Muscle layer of duodenum (tissue), 2 donors: Measurements from ENCODE around the gene REXO1.

Source experiments
- H3K27ac ChIP-seq: one replicate; pipeline ENCODE4 v1.7.0; 2013; ENCODE audit warnings: mild to moderate bottlenecking, low read length
- H3K27me3 ChIP-seq: one replicate; pipeline ENCODE4 v1.7.0; 2013; ENCODE audit warnings: low read depth, mild to moderate bottlenecking, control low read depth, low read length
- H3K36me3 ChIP-seq, 2 donors: one replicate each; pipeline ENCODE4 v1.7.0; 2013; ENCODE audit warnings: low read length in 2 of 2, control low read depth in 1 of 2, mild to moderate bottlenecking in 1 of 2; ENCODE audit not compliant: insufficient read depth in 2 of 2, control insufficient read depth in 1 of 2
- H3K4me1 ChIP-seq, 2 donors: one replicate each; pipeline ENCODE4 v1.7.0; 2013; ENCODE audit warnings: low read length in 2 of 2, mild to moderate bottlenecking in 2 of 2, control low read depth in 1 of 2, moderate library complexity in 1 of 2; ENCODE audit not compliant: insufficient read depth in 2 of 2, control insufficient read depth in 1 of 2
- H3K4me3 ChIP-seq, 2 donors: one replicate each; pipeline ENCODE4 v1.7.0; 2013; ENCODE audit warnings: low read length in 2 of 2, low read depth in 1 of 2, mild to moderate bottlenecking in 1 of 2
- H3K9me3 ChIP-seq, 2 donors: one replicate each; pipeline ENCODE4 v1.7.0; 2013; ENCODE audit warnings: low read length in 2 of 2, control low read depth in 1 of 2, mild to moderate bottlenecking in 1 of 2; ENCODE audit not compliant: control insufficient read depth in 1 of 2
- donor health status: healthy.

The REXO1 gene

DNA sequence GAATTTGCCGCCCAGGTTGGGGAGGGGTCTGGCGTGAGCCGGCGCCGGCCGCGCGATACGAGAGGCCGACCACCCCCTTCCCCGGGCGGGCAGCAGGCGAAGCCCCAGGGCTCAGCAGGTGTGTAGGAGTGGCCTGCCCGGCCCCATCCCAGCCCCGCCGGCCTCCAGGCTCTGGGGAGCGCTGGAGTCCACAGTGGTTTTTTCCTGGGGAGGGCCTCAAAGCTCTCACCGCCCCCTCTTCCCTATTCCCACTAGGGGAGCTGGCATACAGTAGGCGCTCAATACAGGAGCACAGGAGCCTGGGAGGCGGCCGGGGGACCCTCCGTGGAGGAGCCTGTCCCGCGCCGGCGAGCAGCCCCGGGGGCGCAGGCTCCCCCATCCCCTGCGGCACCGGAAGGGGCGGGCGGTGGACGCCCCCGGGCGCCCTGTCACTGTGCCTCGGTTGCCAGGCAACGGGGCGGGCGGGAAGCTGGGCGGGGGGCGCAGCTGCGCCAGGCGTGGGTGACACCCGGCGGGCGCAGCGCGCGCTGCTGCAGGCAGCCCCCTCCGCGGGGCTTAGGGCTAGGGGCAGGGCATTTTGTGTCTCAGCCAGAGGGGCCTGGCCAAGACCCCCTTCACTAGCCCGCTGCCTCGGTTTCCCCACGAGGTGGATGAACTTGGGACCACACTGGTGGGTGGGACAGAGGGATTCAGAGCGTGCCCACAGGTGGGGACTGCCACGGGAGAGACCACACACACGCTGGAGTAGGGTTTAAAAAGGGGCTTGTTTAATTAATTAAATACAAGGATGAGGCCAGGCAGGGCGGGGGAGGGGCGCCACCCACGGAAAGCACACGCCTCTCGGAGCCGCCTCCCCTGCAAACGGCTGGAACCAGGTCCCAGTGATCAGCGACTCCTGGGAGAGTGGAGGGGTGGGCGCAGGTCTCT lies 3.6 kb upstream of the REXO1 start:
- no peaks in the 10 kb centered on the region for H3K9me3 ChIP-seq
- no peak overlapping the region for H3K4me3 ChIP-seq
- H3K4me1 ChIP-seq: peaks cover 21 to 64% of the 10 kb centered on the region in 2 donors
- peaks cover 0 to 7% of the 10 kb centered on the region in 2 donors for H3K36me3 ChIP-seq
- H3K27ac ChIP-seq: no peak overlapping the region
- no peaks in the 10 kb centered on the region for H3K27me3 ChIP-seq

GRCh38 chr19:1850809-1851653 lies 2.7 kb upstream of the REXO1 start:
- Histone ChIP-seq H3K4me3 (no peak overlapping the region), H3K4me1 (peaks cover 25 to 64% of the 10 kb centered on the region in 2 donors), H3K27ac (no peak overlapping the region), H3K27me3 (no peaks in the 10 kb centered on the region), H3K36me3 (peaks cover 0 to 7% of the 10 kb centered on the region in 2 donors), H3K9me3 (no peaks in the 10 kb centered on the region)

DNA sequence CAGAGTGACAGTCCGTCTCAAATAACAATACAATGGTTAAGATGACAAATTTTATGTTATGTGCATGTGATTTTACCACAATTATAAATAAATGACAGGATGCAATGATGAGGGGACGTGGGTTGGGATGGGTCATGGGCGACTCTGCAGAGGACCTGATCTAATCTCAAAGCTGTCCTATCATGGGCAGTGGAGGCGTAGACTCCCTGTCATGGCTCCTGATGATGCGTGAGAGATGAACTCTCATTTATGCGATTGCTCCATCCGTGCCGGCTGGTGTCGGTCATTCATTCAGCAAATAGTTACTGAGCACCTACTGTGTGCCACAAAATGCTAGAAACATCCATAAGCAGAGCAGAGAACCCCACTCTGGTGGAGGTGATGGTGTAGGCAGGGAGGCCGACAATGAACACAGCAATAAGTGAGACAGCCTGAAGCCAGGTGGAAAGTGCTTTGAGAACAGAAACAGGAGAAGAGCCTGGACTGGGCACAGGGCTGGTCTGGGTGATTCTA lies 1.7 kb upstream of the REXO1 start:
- Histone ChIP-seq H3K9me3 (no peaks in the 10 kb centered on the region), H3K4me1 (peaks cover 17 to 64% of the 10 kb centered on the region in 2 donors), H3K36me3 (peaks cover 2 to 11% of the 10 kb centered on the region in 2 donors), H3K27ac (no peak overlapping the region), H3K4me3 (no peak overlapping the region), H3K27me3 (no peaks in the 10 kb centered on the region)

- no peak overlapping the region for H3K27ac ChIP-seq
- peaks cover 16 to 64% of the 10 kb centered on the region in 2 donors for H3K4me1 ChIP-seq
- H3K36me3 ChIP-seq: peaks cover 3 to 14% of the 10 kb centered on the region in 2 donors
- H3K4me3 ChIP-seq: no peak overlapping the region
- H3K27me3 ChIP-seq: no peaks in the 10 kb centered on the region
- no peaks in the 10 kb centered on the region for H3K9me3 ChIP-seq
These were observed 820 bp upstream of the REXO1 start for GRCh38 chr19:1849132-1849474.

- Histone ChIP-seq H3K4me1 (peaks cover 16 to 66% of the 10 kb centered on the region in 2 donors), H3K4me3 (peak overlapping the region; percentile 91 to 100), H3K9me3 (no peaks in the 10 kb centered on the region), H3K27me3 (no peaks in the 10 kb centered on the region), H3K36me3 (peaks cover 3 to 14% of the 10 kb centered on the region in 2 donors), H3K27ac (peak overlapping the region; percentile 58)
These were observed 442 bp downstream of the REXO1 start for GRCh38 chr19:1847684-1848398.

DNA sequence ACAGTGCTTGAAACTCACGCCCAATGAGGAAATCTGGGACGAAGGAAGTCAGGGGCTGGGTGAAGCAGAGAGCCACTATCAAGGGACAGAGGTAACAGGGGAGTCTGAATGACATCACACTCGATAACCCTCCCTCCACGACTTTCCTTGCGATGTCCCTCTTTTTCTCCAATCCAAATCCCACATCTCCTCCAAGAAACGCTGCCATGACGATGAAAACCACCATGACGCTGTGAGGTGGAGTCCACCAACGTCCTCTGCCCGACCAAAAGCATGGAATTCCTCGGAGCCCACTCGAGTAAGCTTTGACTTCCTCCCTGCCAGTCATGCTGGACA lies 967 bp downstream of the REXO1 start:
- Histone ChIP-seq H3K27ac (peak overlapping the region; percentile 58), H3K4me1 (peaks cover 16 to 63% of the 10 kb centered on the region in 2 donors), H3K27me3 (no peaks in the 10 kb centered on the region), H3K36me3 (peaks cover 3 to 14% of the 10 kb centered on the region in 2 donors), H3K9me3 (no peaks in the 10 kb centered on the region), H3K4me3 (peak overlapping the region; percentile 91 to 100)

DNA sequence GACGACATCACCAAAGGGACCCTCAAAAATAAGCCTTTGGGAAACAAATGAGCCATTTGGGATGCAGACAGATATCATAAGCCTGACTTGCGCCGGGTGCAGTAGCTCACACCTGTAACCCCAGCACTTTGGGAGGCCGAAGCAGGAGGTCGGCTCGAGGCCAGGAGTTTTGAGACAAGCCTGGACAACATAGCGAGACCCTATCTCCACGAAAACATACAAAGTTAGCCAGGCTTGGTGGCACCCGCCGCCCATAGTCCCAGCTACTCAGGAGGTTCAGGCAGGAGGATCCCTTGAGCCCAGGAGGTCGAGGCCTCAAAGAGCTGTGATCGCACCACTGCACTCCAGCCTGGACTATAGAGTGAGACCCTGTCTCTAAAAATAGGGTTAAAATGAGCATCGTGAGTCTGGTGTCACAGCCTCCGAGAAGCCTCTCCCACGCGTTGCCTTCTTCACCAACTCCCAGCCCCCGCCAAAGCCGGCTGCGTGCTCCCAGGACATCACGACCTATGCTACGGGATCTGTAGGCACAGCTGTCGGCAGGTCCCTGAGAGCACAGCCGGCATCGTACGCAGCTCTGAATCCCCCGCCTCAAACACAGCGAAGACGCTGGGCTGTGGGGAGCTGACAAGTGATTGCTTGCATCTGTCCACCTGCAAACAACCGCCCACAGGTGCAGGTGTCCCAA lies 1.6 kb downstream of the REXO1 start:
- Histone ChIP-seq H3K27me3 (no peaks in the 10 kb centered on the region), H3K36me3 (peaks cover 3 to 14% of the 10 kb centered on the region in 2 donors), H3K4me1 (peaks cover 16 to 56% of the 10 kb centered on the region in 2 donors), H3K27ac (peak overlapping the region; percentile 58), H3K9me3 (no peaks in the 10 kb centered on the region), H3K4me3 (peak overlapping the region; percentile 91 to 100)

- no peak overlapping the region for H3K27ac ChIP-seq
- peaks cover 3 to 14% of the 10 kb centered on the region in 2 donors for H3K36me3 ChIP-seq
- H3K4me3 ChIP-seq: no peak overlapping the region
- peaks cover 16 to 62% of the 10 kb centered on the region in 2 donors for H3K4me1 ChIP-seq
- H3K27me3 ChIP-seq: no peaks in the 10 kb centered on the region
- H3K9me3 ChIP-seq: no peaks in the 10 kb centered on the region
These were observed 2.6 kb downstream of the REXO1 start for GRCh38 chr19:1845642-1846041.

- H3K4me3 ChIP-seq: no peak overlapping the region
- peaks cover 3 to 14% of the 10 kb centered on the region in 2 donors for H3K36me3 ChIP-seq
- no peak overlapping the region for H3K27ac ChIP-seq
- H3K27me3 ChIP-seq: no peaks in the 10 kb centered on the region
- no peaks in the 10 kb centered on the region for H3K9me3 ChIP-seq
- peaks cover 16 to 67% of the 10 kb centered on the region in 2 donors for H3K4me1 ChIP-seq
These were observed 3.2 kb downstream of the REXO1 start for GRCh38 chr19:1845125-1845515.

DNA sequence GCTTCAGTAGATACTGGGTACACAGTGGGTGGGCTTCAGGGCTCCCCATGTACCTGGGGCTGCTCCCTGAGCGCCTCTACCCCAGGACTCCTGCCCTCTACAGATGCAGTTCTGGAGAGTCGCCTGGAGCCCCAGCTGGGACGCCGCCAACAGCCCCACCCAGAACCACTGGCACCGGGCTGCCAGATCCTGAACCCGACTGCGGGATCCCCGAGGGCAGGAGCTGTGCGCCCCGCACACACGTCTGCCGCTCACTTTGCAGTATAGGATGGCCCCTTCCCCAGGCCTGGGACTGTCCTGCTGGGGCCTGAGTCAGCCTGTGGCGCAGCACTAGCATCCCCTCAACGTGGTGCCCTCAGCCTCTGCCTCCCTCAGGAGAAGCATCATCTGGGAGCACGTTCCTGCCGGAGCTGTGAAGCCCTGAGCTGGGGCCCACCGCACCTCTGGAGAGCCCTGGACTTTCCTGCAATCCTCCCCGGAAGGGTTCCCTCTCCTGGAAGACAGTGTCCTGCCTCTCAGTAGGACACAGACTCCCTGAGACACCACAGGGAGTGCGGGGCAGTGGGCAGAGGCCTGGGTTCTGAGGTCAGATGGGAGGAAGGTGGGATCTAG lies 3.7 kb downstream of the REXO1 start:
- no peak overlapping the region for H3K4me3 ChIP-seq
- H3K9me3 ChIP-seq: no peaks in the 10 kb centered on the region
- peaks cover 3 to 14% of the 10 kb centered on the region in 2 donors for H3K36me3 ChIP-seq
- H3K27ac ChIP-seq: no peak overlapping the region
- H3K27me3 ChIP-seq: no peaks in the 10 kb centered on the region
- peaks cover 16 to 72% of the 10 kb centered on the region in 2 donors for H3K4me1 ChIP-seq
